Adrenal gland (tissue), 5 donors: ENCODE results near the gene MAU2.

Experiments
- CTCF ChIP-seq, 6 experiments: fragments of 450-650 bp in 4 of 6; fragments of 200-600 bp in 2 of 6; sonication (generic) in 1 of 6; IDR thresholded peaks; 1 replicate in 5 of 6; 2 replicates in 1 of 6; pipeline versions ENCODE4 v1.5.1 to v1.8.0; 2016 to 2021; ENCODE audit warnings: antibody characterized with exemption in 6 of 6, mild to moderate bottlenecking in 2 of 6, moderate library complexity in 1 of 6
- POLR2A ChIP-seq, 2 donors: fragments of 450-650 bp; IDR thresholded peaks; one replicate each; pipeline ENCODE4 v1.6.1; 2017; ENCODE audit warnings: antibody characterized with exemption in 2 of 2, mild to moderate bottlenecking in 2 of 2, moderate library complexity in 1 of 2
- donor health status: DM: no; HTN: no; CAD: no.

- TF ChIP-seq CTCF (IDR thresholded peaks at IDR 0.05) (peak in 1 of 6 experiments; percentile 39), POLR2A (IDR thresholded peaks at IDR 0.05) (no peak)
These were observed 22.4 kb downstream of the MAU2 start for GRCh38 chr19:19343016-19343362.
